SK-N-MC (cell line): ENCODE data around the gene VPS35L.

Experiments
- EZH2 ChIP-seq: fragments of 200-600 bp; sonication (generic); IDR thresholded peaks from one replicate; pipeline ENCODE4 v1.6.1; 2017; ENCODE audit warnings: antibody characterized with exemption
- FOXP2 ChIP-seq: optimal IDR thresholded peaks from 2 replicates; pipeline ENCODE3; 2011; ENCODE audit warnings: mild to moderate bottlenecking, moderate library complexity; ENCODE audit not compliant: insufficient read depth; ENCODE audit errors: extremely low read length, control extremely low read depth
- POLR2AphosphoS5 ChIP-seq: IDR thresholded peaks from 2 replicates; pipeline ENCODE4 v1.6.1; 2012; ENCODE audit warnings: mild to moderate bottlenecking, low read depth, low read length, borderline replicate concordance

DNA sequence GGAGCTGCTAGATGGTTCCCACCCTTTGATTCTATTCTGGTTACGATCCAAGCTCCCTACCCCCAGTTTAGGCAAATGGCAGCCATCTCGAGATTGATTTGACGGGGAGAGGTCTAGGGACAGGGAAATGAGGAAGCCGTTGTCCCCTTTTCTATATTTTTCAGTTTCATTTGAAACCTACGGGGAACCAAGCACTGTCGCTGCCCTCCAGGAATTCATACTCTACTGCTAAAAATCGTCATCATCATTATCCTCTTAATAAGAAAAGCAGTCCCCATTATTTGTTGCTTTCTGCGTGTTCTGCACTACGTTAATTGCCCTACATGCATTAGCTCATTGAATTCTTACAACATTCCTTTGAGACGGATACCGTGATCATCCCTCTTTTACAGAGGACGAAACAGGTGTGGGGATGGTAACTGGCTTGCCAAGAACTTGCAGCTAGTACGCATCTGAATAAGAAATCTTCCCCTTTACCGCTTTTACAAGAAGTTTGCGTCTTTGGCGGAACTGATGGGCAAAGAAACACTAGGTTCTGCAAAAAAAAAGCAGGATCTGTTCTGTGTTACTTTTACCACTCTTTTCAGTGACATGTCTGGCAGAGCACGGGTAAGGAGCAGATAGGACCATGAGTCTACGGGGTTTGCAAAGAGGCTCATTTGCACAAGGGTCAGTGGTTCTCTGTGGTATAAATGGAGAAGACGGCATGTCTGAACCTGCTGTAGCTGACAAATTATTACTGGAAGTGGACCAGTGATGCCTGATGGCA lies 30.7 kb upstream of the VPS35L start:
- TF ChIP-seq EZH2 (no peak), POLR2AphosphoS5 (no peak), FOXP2 (no peak)
